GM21526 (cell line): Measurements from ENCODE around the gene DDX41.

Experiments used
- ATAC-seq: cut with Tn5 transposase; IDR thresholded peaks from one replicate; pipeline ENCODE4 v1.9.1; 2021; ENCODE audit warnings: moderate library complexity; ENCODE audit not compliant: unreplicated experiment, low FRiP score

The DDX41 gene

GRCh38 chr5:177514541-177514940 lies 2.2 kb downstream of the DDX41 start:
- ATAC-seq, result no peak

- no peak for ATAC-seq
Observed at GRCh38 chr5:177513500-177513899, 3.3 kb downstream of the DDX41 start.

- no peak for ATAC-seq
Observed at GRCh38 chr5:177512736-177513380, 3.9 kb downstream of the DDX41 start.

- ATAC-seq, result no peak
Observed at GRCh38 chr5:177511796-177512675, 4.7 kb downstream of the DDX41 start.

GRCh38 chr5:177511181-177511580 lies 5.6 kb downstream of the DDX41 start:
- no peak for ATAC-seq

- ATAC-seq, result no peak
Observed at GRCh38 chr5:177510567-177511053, 6.2 kb downstream of the DDX41 start.

GRCh38 chr5:177509991-177510566 lies 6.7 kb downstream of the DDX41 start:
- ATAC-seq, result no peak

GRCh38 chr5:177509381-177509951 lies 7.3 kb downstream of the DDX41 start, which contains the start of gene DOK3:
Gene DOK3, minus strand, starts transcription at chr5:177509826. Its CDS starts 286 bp downstream, at chr5:177509540.
- no peak for ATAC-seq

- ATAC-seq, result no peak
Observed at GRCh38 chr5:177508837-177509236, 7.9 kb downstream of the DDX41 start.

GRCh38 chr5:177508221-177508611 lies 8.5 kb downstream of the DDX41 start:
- no peak for ATAC-seq

- ATAC-seq, result no peak
Observed at GRCh38 chr5:177507596-177508220, 9.1 kb downstream of the DDX41 start.

GRCh38 chr5:177507165-177507564 lies 9.6 kb downstream of the DDX41 start:
- ATAC-seq, result no peak

- ATAC-seq, result no peak
Observed at GRCh38 chr5:177505075-177505474, 11.7 kb downstream of the DDX41 start.

GRCh38 chr5:177504086-177505056 lies 12.4 kb downstream of the DDX41 start:
- ATAC-seq, result no peak

GRCh38 chr5:177503351-177504085 lies 13.2 kb downstream of the DDX41 start:
- ATAC-seq, result no peak

GRCh38 chr5:177502886-177503285 lies 13.9 kb downstream of the DDX41 start:
- no peak for ATAC-seq

GRCh38 chr5:177501874-177502678 lies 14.7 kb downstream of the DDX41 start:
- ATAC-seq, result no peak
